Neural cell (in vitro differentiated cells): ENCODE data around the gene PTPRZ1. TPM values are rescaled to one million over a fixed set of nuclear protein-coding genes. Genes with fewer than 3 reads are reported as not detected.

Source experiments
- H2AFZ ChIP-seq: fragments of 200-600, 300-800 bp; sonication (generic), shearing (Covaris generic); 2 replicates; pipeline ENCODE4 v1.6.0; 2014; ENCODE audit warnings: low read depth, mild to moderate bottlenecking, antibody characterized with exemption, low read length, moderate library complexity
- H3F3A ChIP-seq: fragments of 200-600 bp; shearing (Covaris generic); 2 replicates; pipeline ENCODE4 v1.6.1; 2016; ENCODE audit warnings: mild to moderate bottlenecking, moderate library complexity, mixed read lengths, antibody characterized with exemption, low read length; ENCODE audit not compliant: insufficient read depth, poor library complexity, severe bottlenecking
- H3K27ac ChIP-seq: fragments of 200-600, 300-800 bp; sonication (generic), shearing (Covaris generic); 2 replicates; pipeline ENCODE4 v1.5.1; 2014; ENCODE audit warnings: mild to moderate bottlenecking, low read length, moderate library complexity
- H3K27me3 ChIP-seq: fragments of 300-800, 200-600 bp; sonication (generic), shearing (Covaris generic); 2 replicates; pipeline ENCODE4 v1.6.0; 2014; ENCODE audit warnings: mild to moderate bottlenecking, low read depth, low read length, moderate library complexity; ENCODE audit not compliant: insufficient read depth
- H3K36me3 ChIP-seq: fragments of 300-800, 200-600 bp; sonication (generic), shearing (Covaris generic); 2 replicates; pipeline ENCODE4 v1.5.1; 2014; ENCODE audit warnings: mild to moderate bottlenecking, antibody characterized with exemption, low read length, moderate library complexity; ENCODE audit not compliant: insufficient read depth
- H3K4me2 ChIP-seq: fragments of 300-800, 200-600 bp; sonication (generic), shearing (Covaris generic); 2 replicates; pipeline ENCODE4 v1.6.0; 2014; ENCODE audit warnings: mild to moderate bottlenecking, low read length
- H3K4me3 ChIP-seq: fragments of 300-800, 200-600 bp; sonication (generic), shearing (Covaris generic); 2 replicates; pipeline ENCODE4 v1.5.1; 2014; ENCODE audit warnings: mild to moderate bottlenecking, low read length, moderate library complexity
- H3K79me2 ChIP-seq: fragments of 200-600 bp; shearing (Covaris generic); replicated peaks from 2 replicates; pipeline ENCODE4 v1.6.0; 2014; ENCODE audit warnings: mild to moderate bottlenecking, low read length, moderate library complexity; ENCODE audit not compliant: insufficient read depth
- H3K9ac ChIP-seq: fragments of 300-800, 200-600 bp; sonication (generic), shearing (Covaris generic); 2 replicates; pipeline ENCODE4 v1.6.1; 2016; ENCODE audit warnings: mild to moderate bottlenecking, low read length, mixed read lengths
- H3K9me2 ChIP-seq: fragments of 200-600 bp; shearing (Covaris generic); 2 replicates; pipeline ENCODE4 v1.6.1; 2016; ENCODE audit warnings: mild to moderate bottlenecking, low read length, mixed read lengths; ENCODE audit not compliant: insufficient read depth
- H3K9me3 ChIP-seq: fragments of 200-600, 300-800 bp; sonication (generic), shearing (Covaris generic); 2 replicates; pipeline ENCODE4 v1.6.1; 2016; ENCODE audit warnings: mild to moderate bottlenecking, mixed run types, low read length, moderate library complexity, mixed read lengths
- H4K20me1 ChIP-seq: fragments of 200-600 bp; shearing (Covaris generic); 2 replicates; pipeline ENCODE4 v1.6.1; 2016; ENCODE audit warnings: mild to moderate bottlenecking, mixed run types; ENCODE audit not compliant: insufficient read depth
- CTCF ChIP-seq: fragments of 450-650 bp; IDR thresholded peaks from 2 replicates; pipeline ENCODE4 v1.5.1; 2014; ENCODE audit warnings: antibody characterized with exemption, mild to moderate bottlenecking, moderate library complexity; ENCODE audit not compliant: poor library complexity, severe bottlenecking
- EP300 ChIP-seq: fragments of 450-650 bp; conservative IDR thresholded peaks from 2 replicates; pipeline ENCODE4 v1.6.1; 2014; ENCODE audit warnings: antibody characterized with exemption, mild to moderate bottlenecking, moderate library complexity; ENCODE audit not compliant: poor library complexity, severe bottlenecking
- EZH2 ChIP-seq: fragments of 200-600, 300-800 bp; shearing (Covaris generic), sonication (generic); IDR thresholded peaks from 2 replicates; pipeline ENCODE4 v1.6.1; 2014; ENCODE audit warnings: antibody characterized with exemption, low read length, borderline replicate concordance, mild to moderate bottlenecking; ENCODE audit not compliant: insufficient read depth, poor library complexity, severe bottlenecking
- MXI1 ChIP-seq: fragments of 450-650 bp; conservative IDR thresholded peaks from 2 replicates; pipeline ENCODE4 v1.6.1; 2014; ENCODE audit warnings: antibody characterized with exemption, mild to moderate bottlenecking; ENCODE audit not compliant: poor library complexity, severe bottlenecking
- POLR2AphosphoS5 ChIP-seq: IDR thresholded peaks from 2 replicates; pipeline ENCODE4 v1.6.1; 2012
- RAD21 ChIP-seq: fragments of 450-650 bp; conservative IDR thresholded peaks from 2 replicates; pipeline ENCODE4 v1.6.1; 2014; ENCODE audit warnings: antibody characterized with exemption, mild to moderate bottlenecking, moderate library complexity
- REST ChIP-seq: IDR thresholded peaks from 2 replicates; pipeline ENCODE4 v1.6.1; 2012; ENCODE audit warnings: borderline replicate concordance
- SMC3 ChIP-seq: fragments of 450-650 bp; conservative IDR thresholded peaks from 2 replicates; pipeline ENCODE4 v1.6.1; 2014; ENCODE audit warnings: antibody characterized with exemption, mild to moderate bottlenecking, moderate library complexity; ENCODE audit not compliant: poor library complexity
- TAF1 ChIP-seq: IDR thresholded peaks from 2 replicates; pipeline ENCODE4 v1.6.1; 2012; ENCODE audit warnings: low read depth
- polyA plus RNA-seq: library from polyadenylated mRNA; depleted of rRNA; stranded (reverse); fragments of >200 nt; gene quantifications from 2 replicates; pipeline ENCODE4 v1.2.3, GENCODE V29; 2014

Gene PTPRZ1
- polyA plus RNA-seq, 1 donor from 2014 or later: 11.8 TPM

GRCh38 chr7:121887634-121888033 lies 14.7 kb downstream of the PTPRZ1 start:
- Histone ChIP-seq H3K9ac (no peak overlapping the region), H3F3A (no peaks in the 10 kb centered on the region), H3K9me3 (no peaks in the 10 kb centered on the region), H3K4me3 (no peak overlapping the region), H3K4me2 (no peak overlapping the region), H2AFZ (no peak overlapping the region), H3K27ac (no peak overlapping the region), H3K27me3 (no peaks in the 10 kb centered on the region), H3K9me2 (no peaks in the 10 kb centered on the region), H3K79me2 (peaks cover 77% of the 10 kb centered on the region), H3K36me3 (no peaks in the 10 kb centered on the region), H4K20me1 (no peaks in the 10 kb centered on the region)
- TF ChIP-seq SMC3: no peak
- no peak for TF ChIP-seq EP300
- no peak for TF ChIP-seq POLR2AphosphoS5
- no peak for TF ChIP-seq RAD21
- TF ChIP-seq MXI1: no peak
- no peak for TF ChIP-seq EZH2
- no peak for TF ChIP-seq REST
- TF ChIP-seq CTCF: no peak
- TF ChIP-seq TAF1: no peak

- no peak overlapping the region for H3K4me3 ChIP-seq
- no peak overlapping the region for H3K9ac ChIP-seq
- H3K27ac ChIP-seq: no peak overlapping the region
- H3K27me3 ChIP-seq: no peaks in the 10 kb centered on the region
- TF ChIP-seq RAD21: no peak
- H3K9me3 ChIP-seq: no peaks in the 10 kb centered on the region
- H3K36me3 ChIP-seq: no peaks in the 10 kb centered on the region
- no peaks in the 10 kb centered on the region for H3K9me2 ChIP-seq
- no peaks in the 10 kb centered on the region for H3F3A ChIP-seq
- H2AFZ ChIP-seq: no peak overlapping the region
- peaks cover 80% of the 10 kb centered on the region for H3K79me2 ChIP-seq
- no peak overlapping the region for H3K4me2 ChIP-seq
- no peaks in the 10 kb centered on the region for H4K20me1 ChIP-seq
These were observed 17.9 kb downstream of the PTPRZ1 start for GRCh38 chr7:121890833-121891232.

- no peak overlapping the region for H3K4me2 ChIP-seq
- no peaks in the 10 kb centered on the region for H3K9me2 ChIP-seq
- no peak overlapping the region for H2AFZ ChIP-seq
- H3K4me3 ChIP-seq: no peak overlapping the region
- H3K27me3 ChIP-seq: no peaks in the 10 kb centered on the region
- no peaks in the 10 kb centered on the region for H3F3A ChIP-seq
- no peak overlapping the region for H3K27ac ChIP-seq
- H3K9ac ChIP-seq: no peak overlapping the region
- H3K9me3 ChIP-seq: no peaks in the 10 kb centered on the region
- peaks cover 80% of the 10 kb centered on the region for H3K79me2 ChIP-seq
- no peaks in the 10 kb centered on the region for H4K20me1 ChIP-seq
- no peaks in the 10 kb centered on the region for H3K36me3 ChIP-seq
- TF ChIP-seq CTCF: no peak
- TF ChIP-seq SMC3: no peak
These were observed 18.8 kb downstream of the PTPRZ1 start for GRCh38 chr7:121891731-121892130.
